ENCODE results near the gene LTBR.

The LTBR gene

GRCh38 chr12:6407236-6407954 is 23.4 kb downstream of the LTBR start:
- Mint-ChIP-seq H3K9me3 (peaks cover 17% of the 10 kb centered on the region), H3K36me3 (ENCODE audit: low read depth) (no peaks in the 10 kb centered on the region), H3K4me1 (peaks cover 28% of the 10 kb centered on the region), H3K4me3 (no peak overlapping the region), H3K27ac (peak overlapping the region; percentile 5), H3K27me3 (ENCODE audit: low read depth, poor library complexity) (peaks cover 9% of the 10 kb centered on the region)
- no peak for DNase-seq
- TF ChIP-seq CTCF (IDR thresholded peaks at IDR 0.05), result no peak

GRCh38 chr12:6416596-6416995 is 32.6 kb downstream of the LTBR start:
- Mint-ChIP-seq H3K27me3 (ENCODE audit: low read depth, poor library complexity) (peaks cover 24% of the 10 kb centered on the region), H3K4me3 (no peak overlapping the region), H3K27ac (no peak overlapping the region), H3K4me1 (peaks cover 4% of the 10 kb centered on the region), H3K36me3 (ENCODE audit: low read depth) (peaks cover 4% of the 10 kb centered on the region), H3K9me3 (no peaks in the 10 kb centered on the region)
- no peak for TF ChIP-seq CTCF (IDR thresholded peaks at IDR 0.05)
- no peak for DNase-seq

GRCh38 chr12:6418796-6419195 is 34.8 kb downstream of the LTBR start:
- Mint-ChIP-seq H3K9me3 (no peaks in the 10 kb centered on the region), H3K4me1 (peaks cover 1% of the 10 kb centered on the region), H3K27me3 (ENCODE audit: low read depth, poor library complexity) (peaks cover 26% of the 10 kb centered on the region), H3K36me3 (ENCODE audit: low read depth) (peaks cover 4% of the 10 kb centered on the region), H3K27ac (peak overlapping the region; percentile 12), H3K4me3 (no peak overlapping the region)
- no peak for TF ChIP-seq CTCF (IDR thresholded peaks at IDR 0.05)
- DNase-seq, result no peak

- no peaks in the 10 kb centered on the region for H3K36me3 Mint-ChIP-seq (ENCODE audit: low read depth)
- H3K4me3 Mint-ChIP-seq, result no peak overlapping the region
- H3K9me3 Mint-ChIP-seq, result no peaks in the 10 kb centered on the region
Observed at GRCh38 chr12:6420364-6420763, 36.4 kb downstream of the LTBR start.

GRCh38 chr12:6423267-6424007 is 39.5 kb downstream of the LTBR start:
- Mint-ChIP-seq H3K27me3 (ENCODE audit: low read depth, poor library complexity) (peaks cover 9% of the 10 kb centered on the region), H3K9me3 (no peaks in the 10 kb centered on the region), H3K4me3 (no peak overlapping the region), H3K27ac (no peak overlapping the region), H3K4me1 (peaks cover 31% of the 10 kb centered on the region), H3K36me3 (ENCODE audit: low read depth) (no peaks in the 10 kb centered on the region)
- DNase-seq, result peak; percentile 66
- TF ChIP-seq CTCF (IDR thresholded peaks at IDR 0.05), result peak; percentile 82

More at GRCh38 chr12:6420364-6420763, 36.4 kb downstream of the LTBR start:
- Mint-ChIP-seq H3K27me3 (ENCODE audit: low read depth, poor library complexity) (peaks cover 16% of the 10 kb centered on the region), H3K4me1 (peaks cover 13% of the 10 kb centered on the region), H3K27ac (no peak overlapping the region)
- TF ChIP-seq CTCF (IDR thresholded peaks at IDR 0.05), result no peak
- no peak for DNase-seq
